ENCODE data around the gene KRT222.

The KRT222 gene

DNA sequence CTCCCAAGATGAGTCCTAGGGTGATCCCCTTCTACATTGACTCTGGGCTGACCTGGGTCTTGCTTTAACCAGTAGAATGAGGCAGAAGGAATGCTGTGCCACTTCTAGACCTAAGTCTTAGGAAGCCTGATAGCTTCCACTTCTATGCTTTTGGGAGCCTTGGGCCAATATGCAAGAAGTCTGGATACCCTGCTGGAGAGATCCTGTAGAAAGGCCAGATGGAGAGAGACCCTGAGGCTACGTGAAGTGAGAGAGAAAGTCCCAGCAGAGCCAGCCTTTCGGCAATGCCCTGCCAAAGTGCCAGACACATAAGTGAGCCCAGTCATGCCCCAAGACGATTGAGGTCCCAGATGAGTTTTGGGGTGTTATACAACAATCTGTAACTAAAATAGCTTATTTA lies 1.7 kb downstream of the KRT222 start:
- H3K4me3 ChIP-seq (ENCODE audit: low read length) = no peak overlapping the region
- DNase-seq (ENCODE audit: low read depth) = no peak
- TF ChIP-seq, protein P1, sequence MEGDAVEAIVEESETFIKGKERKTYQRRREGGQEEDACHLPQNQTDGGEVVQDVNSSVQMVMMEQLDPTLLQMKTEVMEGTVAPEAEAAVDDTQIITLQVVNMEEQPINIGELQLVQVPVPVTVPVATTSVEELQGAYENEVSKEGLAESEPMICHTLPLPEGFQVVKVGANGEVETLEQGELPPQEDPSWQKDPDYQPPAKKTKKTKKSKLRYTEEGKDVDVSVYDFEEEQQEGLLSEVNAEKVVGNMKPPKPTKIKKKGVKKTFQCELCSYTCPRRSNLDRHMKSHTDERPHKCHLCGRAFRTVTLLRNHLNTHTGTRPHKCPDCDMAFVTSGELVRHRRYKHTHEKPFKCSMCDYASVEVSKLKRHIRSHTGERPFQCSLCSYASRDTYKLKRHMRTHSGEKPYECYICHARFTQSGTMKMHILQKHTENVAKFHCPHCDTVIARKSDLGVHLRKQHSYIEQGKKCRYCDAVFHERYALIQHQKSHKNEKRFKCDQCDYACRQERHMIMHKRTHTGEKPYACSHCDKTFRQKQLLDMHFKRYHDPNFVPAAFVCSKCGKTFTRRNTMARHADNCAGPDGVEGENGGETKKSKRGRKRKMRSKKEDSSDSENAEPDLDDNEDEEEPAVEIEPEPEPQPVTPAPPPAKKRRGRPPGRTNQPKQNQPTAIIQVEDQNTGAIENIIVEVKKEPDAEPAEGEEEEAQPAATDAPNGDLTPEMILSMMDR (conservative IDR thresholded peaks at IDR 0.05; ENCODE audit: low read depth, low read length) = no peak

DNA sequence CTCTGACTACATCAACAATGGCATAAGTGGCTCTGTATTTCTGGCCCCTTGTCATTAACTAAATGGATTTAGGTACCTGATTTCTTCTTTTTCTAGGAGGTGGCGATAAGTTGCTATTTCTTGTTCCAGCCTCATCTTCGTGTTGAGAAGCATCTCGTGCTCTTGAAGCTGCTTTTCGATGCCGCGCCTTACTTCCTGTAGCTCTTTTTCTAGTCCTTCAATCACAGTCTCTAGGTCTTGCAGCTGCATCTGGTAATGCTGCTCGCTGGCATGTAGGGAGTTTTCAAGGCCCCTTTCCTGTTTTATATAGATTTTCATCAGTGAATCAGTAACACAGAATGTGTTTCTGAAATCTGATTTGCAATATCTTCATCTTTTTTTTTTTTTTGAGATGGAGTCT lies 5.1 kb downstream of the KRT222 start:
- no peak overlapping the region for H3K4me3 ChIP-seq (ENCODE audit: low read length)
- TF ChIP-seq, protein P1 (conservative IDR thresholded peaks at IDR 0.05; ENCODE audit: low read depth, low read length) = no peak
- DNase-seq (ENCODE audit: low read depth) = no peak

DNA sequence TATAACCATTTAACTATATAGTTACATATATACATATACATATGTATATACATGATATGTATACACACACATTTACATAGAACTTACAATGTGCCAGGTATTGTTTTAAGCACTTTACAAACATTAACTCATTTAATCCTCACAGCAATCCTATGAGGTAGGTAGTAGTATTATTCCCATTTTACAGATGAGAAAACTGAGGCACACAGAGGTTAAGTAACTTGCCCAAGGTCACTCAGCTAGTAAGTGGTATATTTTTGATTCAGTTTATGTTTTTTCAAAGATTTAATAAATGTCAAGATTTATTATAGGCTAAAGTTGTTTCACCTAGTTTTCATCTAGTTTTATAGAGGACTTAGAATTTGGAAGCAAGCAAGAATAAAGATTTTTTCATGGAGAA lies 6.6 kb downstream of the KRT222 start:
- TF ChIP-seq, protein P1 (conservative IDR thresholded peaks at IDR 0.05; ENCODE audit: low read depth, low read length) = no peak
- no peak overlapping the region for H3K4me3 ChIP-seq (ENCODE audit: low read length)
- DNase-seq (ENCODE audit: low read depth) = no peak

DNA sequence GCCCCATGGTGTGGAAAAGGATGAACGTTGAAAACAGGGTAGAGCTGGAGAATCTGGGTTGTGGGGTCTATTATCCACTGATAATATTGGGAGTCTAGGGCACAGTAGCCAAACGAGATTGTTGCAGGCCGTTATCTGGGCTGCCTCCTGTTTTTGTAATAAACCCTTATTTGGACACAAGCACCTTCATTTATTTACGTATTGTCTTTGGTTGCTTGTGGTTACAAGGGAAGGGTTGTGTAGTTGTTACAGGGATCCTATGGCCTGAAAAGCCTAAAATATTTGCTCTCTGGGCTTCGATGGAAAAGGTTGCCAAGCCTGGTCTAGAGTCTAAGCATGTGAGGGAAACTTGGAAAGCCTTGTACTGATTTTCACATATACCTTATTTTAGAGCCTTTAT lies 13.0 kb downstream of the KRT222 start:
- TF ChIP-seq, protein P1 (conservative IDR thresholded peaks at IDR 0.05; ENCODE audit: low read depth, low read length) = no peak
- H3K4me3 ChIP-seq (ENCODE audit: low read length) = no peak overlapping the region
- no peak for DNase-seq (ENCODE audit: low read depth)

DNA sequence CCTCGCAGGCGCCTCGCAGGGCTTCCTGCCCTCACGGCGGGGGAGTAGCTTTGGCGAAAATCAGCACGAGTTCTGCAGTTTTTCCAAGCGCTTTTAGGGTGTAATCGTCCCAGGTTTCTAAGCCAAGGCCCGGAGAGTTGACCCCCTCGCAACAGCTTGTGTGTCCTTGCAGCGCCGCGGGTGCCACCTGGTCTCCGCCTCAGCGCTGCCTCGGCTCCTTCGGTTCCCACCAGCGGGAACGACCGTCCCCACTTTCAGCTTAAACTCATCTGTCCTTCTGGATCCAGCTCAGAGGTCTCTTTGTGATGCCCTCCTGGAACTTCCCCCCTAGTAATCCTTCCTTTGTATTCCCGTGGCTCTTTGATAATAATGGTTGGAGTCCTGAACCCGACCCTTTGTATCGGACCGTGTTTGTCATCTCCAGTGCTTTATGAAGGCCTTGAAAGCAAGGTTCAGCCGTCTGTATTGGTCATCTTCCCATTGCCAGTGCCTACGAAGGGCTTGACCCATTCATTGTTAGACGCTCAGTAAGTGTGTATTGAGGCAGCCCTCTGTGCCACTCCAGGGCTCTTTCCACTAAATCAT lies 16.5 kb downstream of the KRT222 start:
- TF ChIP-seq, protein P1 (conservative IDR thresholded peaks at IDR 0.05; ENCODE audit: low read depth, low read length) = no peak
- DNase-seq (ENCODE audit: low read depth) = no peak
- H3K4me3 ChIP-seq (ENCODE audit: low read length) = peak overlapping the region; percentile 97

DNA sequence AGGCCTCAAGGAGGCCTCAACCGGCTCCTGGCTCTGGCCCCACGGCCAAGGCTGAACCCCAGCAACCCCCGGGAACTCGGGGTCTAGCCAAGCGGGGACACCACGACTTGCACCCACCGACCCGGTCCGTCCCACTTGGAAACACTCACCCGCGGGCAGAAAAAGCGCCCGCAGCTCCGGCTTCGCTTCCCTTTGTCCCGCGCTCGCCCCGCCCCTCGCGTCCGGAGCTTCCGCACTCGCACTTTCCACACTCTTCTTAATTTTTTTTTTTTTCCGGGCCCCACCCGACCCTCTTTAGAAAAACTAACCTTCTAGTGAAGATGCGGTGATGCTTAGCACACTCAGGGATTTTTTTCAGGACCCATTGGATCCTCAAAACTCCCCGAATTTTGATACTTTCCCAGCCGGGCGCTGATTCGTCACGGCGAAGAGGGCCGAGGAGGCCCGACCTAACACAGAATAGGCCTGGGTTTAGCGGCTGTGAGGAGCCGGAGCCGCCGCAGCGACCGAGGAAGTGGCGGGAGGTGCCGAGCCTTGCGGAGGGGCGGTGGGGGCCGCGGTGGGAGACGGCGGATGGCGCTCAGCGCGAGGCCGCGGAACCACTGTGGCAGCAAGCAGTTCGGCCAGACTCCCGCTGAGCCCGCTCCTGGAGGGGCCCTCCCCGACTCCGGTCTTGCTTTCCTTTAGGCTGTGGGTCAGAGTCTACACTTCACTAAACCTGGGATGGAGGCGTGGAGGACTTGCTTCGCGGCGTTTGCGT lies 17.2 kb downstream of the KRT222 start, which contains the start of gene SMARCE1:
SMARCE1 (minus strand) TSS at position 195 of the 760 bp plus-strand sequence. CDS start 2,016 bp downstream, outside the sequence.
- TF ChIP-seq, protein P1 (conservative IDR thresholded peaks at IDR 0.05; ENCODE audit: low read depth, low read length) = no peak
- peak; percentile 33 for DNase-seq (ENCODE audit: low read depth)
- H3K4me3 ChIP-seq (ENCODE audit: low read length) = peak within 1 kb of the TSS; percentile 97
